C4-2B (cell line): Measurements from ENCODE around the gene KRT6B.
"Not testable (repeated sequence)": the region's sequence is repeated elsewhere in the genome, so short reads cannot be mapped to it uniquely, and the experiment has no call there.

Experiments used
- H3K27ac ChIP-seq: fragments of 450-650 bp; 2 replicates; pipeline ENCODE4 v1.5.1; 2017
- CTCF ChIP-seq: fragments of 450-650 bp; conservative IDR thresholded peaks from 2 replicates; pipeline ENCODE4 v1.5.1; 2017; ENCODE audit warnings: mild to moderate bottlenecking
- ZFX ChIP-seq: fragments of 450-650 bp; IDR thresholded peaks from 2 replicates; pipeline ENCODE4 v1.6.1; 2017

The KRT6B gene

GRCh38 chr12:52461693-52462092 lies 9.7 kb upstream of the KRT6B start:
- no peak for TF ChIP-seq CTCF
- no peak for TF ChIP-seq ZFX

GRCh38 chr12:52458861-52459260 lies 6.9 kb upstream of the KRT6B start:
- TF ChIP-seq ZFX (no peak), CTCF (no peak)
- no peak overlapping the region for H3K27ac ChIP-seq

More at GRCh38 chr12:52461693-52462092, 9.7 kb upstream of the KRT6B start:
- no peak overlapping the region for H3K27ac ChIP-seq

GRCh38 chr12:52455821-52456220 lies 3.9 kb upstream of the KRT6B start:
- TF ChIP-seq ZFX (no peak), CTCF (no peak)
- H3K27ac ChIP-seq = no peak overlapping the region

- TF ChIP-seq ZFX = no peak
- no peak for TF ChIP-seq CTCF
- H3K27ac ChIP-seq = no peak overlapping the region
Observed at GRCh38 chr12:52454411-52455201, 2.7 kb upstream of the KRT6B start.

GRCh38 chr12:52448228-52448627 lies 3.7 kb downstream of the KRT6B start:
- TF ChIP-seq ZFX (no peak), CTCF (no peak)
- H3K27ac ChIP-seq = no peak overlapping the region

- H3K27ac ChIP-seq = not testable (repeated sequence)
Observed at GRCh38 chr12:52447196-52447595, 4.8 kb downstream of the KRT6B start.

GRCh38 chr12:52446367-52447045 lies 5.4 kb downstream of the KRT6B start:
- no peak overlapping the region for H3K27ac ChIP-seq
- TF ChIP-seq ZFX (no peak), CTCF (no peak)
